ENCODE measurements around the gene CAMK2D.

GRCh38 chr4:113627321-113627720, 134.2 kb downstream of the CAMK2D start:
- TF ChIP-seq CTCF (conservative IDR thresholded peaks at IDR 0.05; ENCODE audit: low read length), result no peak
- no peak for TF ChIP-seq EZH2phosphoT487 (IDR thresholded peaks at IDR 0.05; ENCODE audit: borderline replicate concordance, low read depth, low read length)

All from OCI-LY7 (cell line).